Suppressor macrophage treated with lipopolysaccharide for 1 hour (primary cell): ENCODE measurements around the gene RANGRF.

Source experiments
- DNase-seq, 3 donors: peaks; one replicate each; pipeline ENCODE4 v3.0.0-alpha.2; 2020 to 2022

Gene RANGRF

DNA sequence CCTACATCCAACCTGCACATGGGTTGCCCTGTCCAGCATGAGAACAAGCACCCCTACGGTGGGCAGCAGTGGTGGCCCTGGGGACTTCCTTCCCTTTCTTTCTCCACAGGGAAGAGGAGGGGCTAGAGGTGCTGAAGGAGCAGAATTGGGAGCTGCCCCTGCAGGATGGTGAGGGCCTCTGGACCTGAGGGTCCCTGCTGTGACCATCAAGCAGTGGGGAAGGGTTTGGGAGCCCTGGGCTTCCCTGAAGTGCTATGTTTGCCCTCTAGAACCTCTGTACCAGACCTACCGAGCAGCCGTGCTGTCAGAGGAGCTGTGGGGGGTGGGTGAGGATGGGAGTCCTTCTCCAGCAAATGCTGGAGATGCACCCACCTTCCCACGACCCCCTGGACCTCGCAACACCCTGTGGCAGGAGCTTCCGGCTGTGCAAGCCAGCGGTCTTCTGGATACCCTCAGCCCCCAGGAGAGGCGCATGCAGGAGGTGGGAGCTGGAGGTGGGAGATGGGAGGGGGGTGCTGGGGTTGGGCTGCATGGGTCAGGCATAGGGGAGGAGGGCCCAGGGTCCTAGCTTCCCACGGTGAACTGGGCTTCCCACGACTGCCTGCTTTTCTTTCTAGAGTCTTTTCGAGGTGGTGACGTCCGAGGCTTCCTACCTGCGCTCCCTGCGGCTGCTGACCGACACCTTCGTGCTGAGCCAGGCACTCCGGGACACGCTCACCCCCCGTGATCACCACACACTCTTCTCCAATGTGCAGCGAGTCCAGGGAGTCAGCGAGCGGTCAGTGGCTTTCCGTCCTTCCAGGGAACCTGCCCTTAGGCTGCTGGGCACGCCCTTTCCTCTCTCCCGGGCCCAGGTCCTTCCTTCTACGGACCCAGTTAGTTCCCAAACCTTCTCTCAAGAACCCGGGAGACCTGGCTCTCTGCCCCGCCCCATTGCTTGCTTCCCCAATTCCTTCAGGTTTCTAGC lies 26.6 kb downstream of the RANGRF start:
- DNase-seq, result no peak

DNA sequence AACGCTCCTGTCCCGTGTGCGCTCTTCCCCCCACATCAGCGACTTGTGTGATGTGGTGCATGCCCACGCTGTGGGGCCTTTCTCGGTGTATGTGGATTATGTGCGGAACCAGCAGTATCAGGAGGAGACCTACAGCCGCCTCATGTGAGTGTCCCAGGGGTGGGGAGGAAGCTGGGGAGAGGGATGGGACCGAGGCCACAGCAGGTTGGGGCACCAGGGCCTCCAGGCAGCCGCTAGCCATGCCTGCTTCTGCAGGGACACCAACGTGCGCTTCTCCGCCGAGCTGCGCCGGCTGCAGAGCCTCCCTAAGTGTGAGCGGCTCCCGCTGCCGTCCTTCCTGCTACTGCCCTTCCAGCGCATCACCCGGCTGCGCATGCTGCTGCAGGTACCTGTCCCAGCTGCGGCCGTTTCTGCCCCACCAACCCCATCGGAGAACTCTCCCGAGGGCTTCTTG lies 27.3 kb downstream of the RANGRF start:
- no peak for DNase-seq

DNA sequence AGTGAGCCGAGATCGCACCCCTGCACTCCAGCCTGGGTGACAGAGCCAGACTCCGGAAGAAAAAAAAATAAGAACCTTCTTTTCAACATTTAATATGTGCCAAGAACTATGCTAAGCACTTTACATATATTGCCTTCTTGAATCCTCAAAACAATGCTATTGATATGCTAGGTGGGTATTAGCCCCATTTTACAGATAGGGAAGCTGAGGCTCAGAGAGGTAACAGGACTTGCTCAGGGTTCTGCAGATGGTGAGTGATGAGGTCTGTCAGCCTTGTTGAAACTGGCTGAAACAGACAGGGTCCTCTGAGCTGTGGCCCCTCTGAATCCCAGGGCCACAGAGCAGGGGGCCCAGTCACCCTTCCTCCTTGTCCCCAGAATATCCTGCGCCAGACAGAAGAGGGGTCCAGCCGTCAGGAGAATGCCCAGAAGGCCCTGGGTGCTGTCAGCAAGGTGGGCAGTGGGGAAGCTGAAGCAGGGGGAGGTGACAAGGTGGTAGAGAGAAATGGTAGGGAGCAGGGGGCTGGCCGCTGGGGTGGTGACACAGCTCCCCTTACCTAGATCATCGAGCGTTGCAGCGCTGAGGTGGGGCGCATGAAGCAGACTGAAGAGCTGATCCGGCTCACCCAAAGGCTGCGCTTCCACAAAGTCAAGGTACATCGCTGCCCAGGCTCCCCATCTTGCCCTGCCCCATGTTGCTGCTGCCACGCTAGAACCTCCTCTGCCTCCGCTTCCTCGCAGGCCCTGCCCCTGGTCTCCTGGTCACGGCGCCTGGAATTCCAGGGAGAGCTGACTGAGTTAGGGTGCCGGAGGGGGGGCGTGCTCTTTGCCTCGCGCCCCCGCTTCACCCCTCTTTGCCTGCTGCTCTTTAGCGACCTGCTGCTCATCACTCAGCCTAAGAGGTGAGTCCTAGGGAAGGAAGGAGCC lies 29.8 kb downstream of the RANGRF start:
- DNase-seq, result no peak

DNA sequence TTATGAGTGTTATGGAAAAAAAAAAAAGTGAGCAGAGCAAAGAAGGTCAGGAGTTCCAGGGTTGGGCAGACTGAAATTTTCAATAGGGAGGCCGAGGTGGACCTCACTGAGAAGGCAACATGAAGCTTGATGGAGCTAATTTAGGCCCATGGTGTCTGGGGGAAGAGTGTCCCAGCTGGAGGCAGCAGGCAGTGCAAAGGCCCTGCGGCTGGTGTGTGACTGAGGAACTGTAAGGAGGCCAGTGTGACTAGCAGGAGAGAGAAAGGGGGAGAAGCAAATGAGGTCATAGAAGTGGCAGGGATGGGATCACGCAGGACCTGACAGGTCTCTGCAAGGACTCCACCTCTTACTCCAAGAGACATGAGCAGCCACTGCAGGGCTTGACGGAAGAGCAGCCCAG lies 31.8 kb downstream of the RANGRF start:
- DNase-seq, result no peak

DNA sequence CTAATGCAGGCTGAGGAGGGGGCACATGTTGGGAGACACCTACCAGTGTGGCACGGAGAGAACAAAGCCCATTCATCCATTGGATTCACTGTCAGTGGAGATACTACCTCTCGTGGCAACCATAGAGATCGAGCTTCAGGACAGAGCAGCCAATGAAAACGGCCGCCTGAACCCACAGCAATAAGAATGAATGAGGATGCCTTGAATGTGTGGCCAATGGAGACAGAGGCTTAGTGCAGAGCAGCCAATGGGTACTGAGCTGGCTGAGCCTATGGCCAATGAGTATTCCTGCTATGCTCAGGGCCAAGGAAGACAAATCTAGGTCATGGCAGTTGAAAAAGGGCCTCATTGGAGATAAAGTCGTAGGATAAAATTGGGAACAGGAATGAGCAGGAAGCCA lies 32.5 kb downstream of the RANGRF start:
- DNase-seq, result no peak

DNA sequence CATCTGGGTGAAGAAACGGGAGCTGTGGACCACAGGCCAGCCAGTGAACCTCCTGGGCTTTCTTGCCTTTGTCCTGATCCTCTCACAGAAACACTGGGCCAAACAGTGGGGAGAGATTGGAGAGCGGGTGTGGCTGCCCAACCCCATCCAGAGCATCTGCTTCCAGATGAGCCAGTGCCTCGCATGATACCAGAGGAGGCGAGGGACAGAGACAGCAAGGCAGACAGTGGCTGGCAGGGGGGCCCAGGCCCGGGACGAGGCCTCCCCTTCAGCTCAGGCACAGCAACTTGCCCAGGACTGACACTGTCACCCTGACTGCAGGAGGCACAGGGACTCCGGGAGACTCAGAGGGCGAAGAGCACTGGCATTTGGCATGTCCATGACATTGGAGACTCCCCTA lies 33.6 kb downstream of the RANGRF start:
- no peak for DNase-seq

DNA sequence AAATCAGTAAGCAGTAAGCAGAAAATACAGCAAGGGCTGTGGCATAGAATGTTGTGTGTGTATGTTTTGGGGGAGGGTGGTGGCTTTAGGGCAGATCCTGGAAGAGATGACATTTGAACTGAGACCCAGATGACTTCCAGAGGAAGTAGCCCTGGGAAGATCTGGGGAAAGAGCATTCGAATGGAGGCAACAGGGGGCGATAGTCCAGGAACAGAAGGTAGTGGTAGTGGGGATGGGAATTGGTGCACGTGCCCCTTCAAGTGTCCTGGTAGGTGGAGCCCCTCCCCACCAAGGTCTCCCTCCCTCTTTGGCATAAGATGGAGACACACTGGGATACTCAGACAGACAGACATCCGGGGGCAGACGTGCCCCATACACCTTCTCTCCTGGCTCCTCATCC lies 35.7 kb downstream of the RANGRF start:
- DNase-seq, result no peak

DNA sequence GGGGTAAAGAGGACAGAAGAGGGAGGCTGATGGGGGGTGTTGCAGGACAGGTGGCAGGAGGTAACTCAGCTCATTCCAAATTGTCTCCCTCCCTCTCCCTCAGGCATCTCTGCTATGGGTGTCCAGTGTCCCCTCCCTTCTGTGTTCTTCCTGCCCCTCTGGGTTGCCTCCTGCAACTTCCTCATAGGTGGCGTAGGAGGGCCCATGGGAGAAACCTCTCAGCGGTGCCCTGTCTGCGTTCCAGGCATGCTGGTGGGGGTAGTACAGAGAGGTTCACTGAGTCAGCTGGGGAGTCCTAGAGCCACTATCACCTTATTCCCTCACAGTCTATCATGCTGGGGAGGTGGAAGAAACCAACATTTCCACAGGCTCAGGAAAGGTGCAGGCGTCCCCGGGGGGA lies 36.5 kb downstream of the RANGRF start:
- peak; percentile 52 to 67 (median 59) for DNase-seq

DNA sequence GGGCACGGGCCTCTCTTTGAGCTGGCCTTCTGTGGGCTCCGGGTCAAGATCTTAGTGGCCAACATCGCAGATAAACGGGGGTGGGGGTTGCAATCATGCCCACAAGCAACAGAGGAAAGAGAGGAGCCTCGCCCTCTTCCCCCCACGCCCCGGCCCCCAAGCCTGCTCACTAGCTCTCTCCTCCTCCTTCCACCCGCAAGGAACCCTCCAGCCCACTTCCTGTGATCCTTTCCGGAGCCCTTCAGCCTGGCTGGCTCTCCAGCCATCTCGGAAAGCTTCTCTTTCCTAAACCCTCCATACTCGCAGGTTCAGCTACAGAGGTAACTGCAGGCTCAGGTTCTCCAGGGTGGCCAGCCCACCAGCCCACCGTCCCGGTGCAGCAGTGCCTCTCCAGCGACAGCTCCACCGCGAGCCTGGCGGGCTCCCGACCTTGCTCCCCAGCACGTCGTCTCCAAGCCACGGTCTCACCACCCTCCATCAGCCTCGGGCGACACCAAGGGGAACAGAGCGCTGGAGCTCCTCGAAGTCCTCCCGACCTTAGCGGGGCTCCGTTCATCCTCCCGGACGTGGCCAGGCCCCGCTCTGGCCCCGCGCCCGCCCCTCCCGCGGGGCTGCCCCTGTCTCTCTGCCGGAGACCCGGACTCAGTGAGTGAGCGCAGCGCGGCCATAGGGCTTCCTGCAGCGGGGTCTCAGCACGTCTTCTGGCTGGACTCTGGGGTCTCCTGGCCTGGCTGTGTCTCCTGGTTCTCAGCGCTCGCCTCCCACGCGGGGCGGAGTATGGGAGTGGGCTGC lies 38.2 kb downstream of the RANGRF start:
- DNase-seq, result peak; percentile 37 to 61 (median 45)

DNA sequence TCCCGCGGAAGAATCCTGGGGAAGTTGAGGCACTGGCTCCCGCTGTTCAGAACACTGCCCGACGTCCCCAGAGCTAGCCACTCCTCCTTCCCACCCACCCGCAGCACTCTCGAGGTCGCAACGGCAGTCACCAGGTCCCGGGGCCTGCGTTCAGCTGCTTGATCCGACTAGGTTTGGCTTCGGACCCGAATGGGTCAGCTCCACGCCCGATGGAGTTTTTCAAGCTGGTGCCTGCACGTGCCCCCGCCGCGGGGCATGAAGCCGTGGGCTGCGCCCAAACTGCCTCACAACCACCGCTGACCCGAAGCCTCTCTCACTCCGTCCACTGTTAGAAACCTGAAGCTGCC lies 38.8 kb downstream of the RANGRF start:
- peak; percentile 13 to 40 (median 23) for DNase-seq

DNA sequence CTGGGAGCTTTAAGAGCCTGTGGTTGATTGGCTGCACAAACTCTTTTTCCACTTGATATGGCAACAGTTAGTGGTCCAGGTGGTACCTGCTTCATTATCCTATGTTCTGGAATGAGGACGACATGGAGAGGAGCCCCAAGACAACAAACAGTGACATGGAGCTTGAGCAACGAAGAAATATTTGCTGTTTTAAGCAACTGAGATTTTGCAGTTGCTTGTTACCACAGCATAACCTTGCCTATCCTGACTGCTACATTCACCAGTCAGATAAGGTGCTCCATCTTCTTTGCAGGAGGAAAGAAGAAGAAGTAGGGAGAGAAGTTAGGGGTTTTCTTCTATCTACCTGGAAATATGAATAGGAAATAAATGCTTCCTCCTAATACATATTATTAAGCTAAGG lies 43.7 kb downstream of the RANGRF start:
- DNase-seq, result no peak

DNA sequence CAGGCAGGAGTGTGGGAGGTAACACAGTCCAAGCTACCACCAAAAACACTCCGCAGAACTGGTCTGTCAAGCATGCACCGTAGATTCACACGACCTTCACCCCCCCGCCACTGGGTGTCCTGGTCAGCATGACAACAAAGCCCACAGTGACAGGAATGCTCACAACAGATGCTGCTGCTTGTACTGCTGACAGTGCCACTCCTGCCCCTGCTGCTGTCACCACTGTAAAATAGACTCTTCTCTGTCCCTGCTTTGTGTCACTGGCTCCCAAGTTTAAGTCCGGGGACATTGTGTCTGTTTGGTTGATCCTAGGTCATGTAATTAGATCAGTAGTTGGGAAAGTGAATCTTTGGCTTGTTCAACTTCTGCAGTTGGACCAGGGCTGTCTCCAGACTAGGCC lies 44.2 kb downstream of the RANGRF start:
- DNase-seq, result no peak

DNA sequence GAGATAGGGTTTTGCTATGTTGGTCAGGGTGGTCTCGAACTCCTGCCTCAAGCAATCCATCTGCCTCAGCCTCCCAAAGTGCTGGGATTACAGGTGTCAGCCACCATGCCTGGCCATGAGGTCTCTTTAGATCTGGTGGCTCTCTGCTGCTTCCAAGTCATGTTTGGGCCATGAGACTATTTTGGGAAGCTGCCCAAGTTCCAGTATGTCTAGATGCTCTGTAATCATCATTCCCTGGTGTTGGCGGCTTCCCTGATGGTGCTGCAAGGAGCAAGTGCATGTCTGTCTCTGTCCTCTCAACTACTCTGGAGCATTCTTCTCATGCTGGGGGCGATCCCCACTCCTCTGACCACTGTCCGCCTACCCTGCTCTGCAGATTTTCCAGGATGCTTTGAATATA lies 44.8 kb downstream of the RANGRF start:
- no peak for DNase-seq

DNA sequence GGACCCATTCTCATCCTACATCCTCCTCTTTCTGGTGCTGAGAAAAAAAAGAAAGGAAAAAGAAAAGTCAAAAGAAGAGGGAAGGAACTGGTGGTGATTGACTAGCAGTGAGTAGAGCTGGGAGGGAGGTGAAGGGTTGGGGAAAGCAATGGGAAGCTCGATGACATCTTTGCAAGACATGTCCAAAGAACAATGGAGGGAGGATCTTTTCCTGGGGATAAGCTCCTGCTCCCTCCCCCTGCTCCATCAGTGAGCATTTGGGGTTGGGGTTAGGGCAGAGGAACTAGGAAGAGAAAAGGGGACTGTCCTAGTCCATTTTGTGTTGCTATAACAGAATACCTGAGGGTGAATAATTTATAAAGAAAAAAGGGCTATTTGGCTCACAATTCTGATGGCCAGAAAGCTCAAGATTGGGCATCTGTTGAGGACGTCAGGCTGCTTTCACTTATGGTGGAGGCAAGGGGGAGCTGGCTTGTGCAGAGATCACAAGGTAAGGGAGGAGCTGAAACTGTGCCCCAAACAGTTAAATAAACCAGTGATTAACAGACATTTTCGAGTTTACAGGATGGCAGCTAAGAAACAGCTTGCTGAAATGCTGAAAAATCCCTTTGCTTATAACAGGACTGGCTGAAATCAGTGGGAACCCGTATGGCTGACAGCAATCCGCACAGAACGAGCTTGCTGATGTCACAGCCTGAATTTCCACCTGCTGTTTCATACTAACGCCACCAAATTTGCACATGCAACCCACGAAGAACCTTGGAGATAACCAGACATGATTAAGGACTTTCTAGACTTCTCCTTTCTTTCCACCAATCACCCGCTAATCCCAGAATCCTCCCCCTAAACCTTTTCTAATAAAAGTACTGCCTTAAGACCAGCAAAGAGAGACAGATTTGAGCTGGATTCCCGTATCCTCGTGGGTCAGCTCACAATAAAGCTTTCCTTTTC lies 49.6 kb downstream of the RANGRF start:
- peak; percentile 81 to 91 (median 81) for DNase-seq

DNA sequence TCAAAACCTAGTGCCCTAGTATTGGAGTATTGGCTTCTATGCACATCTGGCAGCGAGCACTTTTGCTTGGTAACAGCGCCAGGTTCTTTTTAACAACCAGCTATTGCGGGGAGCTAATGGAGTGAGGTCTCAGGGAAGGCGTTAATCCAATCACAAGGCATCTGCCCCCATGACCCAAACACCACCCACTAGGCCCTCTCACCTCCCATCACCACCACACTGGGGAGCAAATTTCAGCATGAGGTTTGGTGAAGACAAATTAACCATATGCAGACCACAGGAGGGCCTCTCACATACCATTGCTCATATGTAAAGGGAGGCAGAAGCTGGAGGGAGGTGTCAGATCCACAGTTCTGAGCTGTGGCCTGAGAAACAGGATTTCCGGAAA lies 50.3 kb downstream of the RANGRF start:
- no peak for DNase-seq

DNA sequence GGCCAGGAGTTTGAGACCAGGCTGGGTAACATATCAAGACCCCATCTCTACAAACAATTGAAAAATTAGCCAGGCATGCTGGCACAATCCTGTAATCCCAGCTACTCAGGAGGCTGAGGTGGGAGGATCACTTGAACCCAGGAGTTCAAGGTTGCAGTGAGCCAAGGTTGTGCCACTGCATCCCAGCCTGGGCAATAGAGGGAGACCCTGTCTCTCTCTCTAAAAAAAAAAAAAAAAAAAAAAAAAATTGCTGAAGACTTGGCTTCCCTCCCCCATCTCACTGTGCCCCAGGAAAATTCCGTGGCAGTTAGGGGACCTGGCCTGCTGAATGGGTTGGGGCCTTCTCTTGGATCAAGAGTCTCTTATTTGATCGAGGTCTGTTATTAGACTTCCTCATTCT lies 51.1 kb downstream of the RANGRF start, which contains the start of gene ODF4:
Gene ODF4 (plus strand): TSS at position 301 of the 400 bp plus-strand sequence. CDS start 212 bp downstream, outside the sequence.
- DNase-seq, result no peak
